ENCODE data around the gene EID1. TPM values are rescaled to one million over a fixed set of nuclear protein-coding genes. Genes with fewer than 3 reads are reported as not detected.

The EID1 gene
- total and polyA plus RNA-seq, 9 donors, result 151 to 256 (median 219) TPM

- Histone ChIP-seq H3K27me3 (no peaks in the 10 kb centered on the region), H3K4me1 (ENCODE audit: insufficient read depth) (no peaks in the 10 kb centered on the region), H3K27ac (no peak overlapping the region), H3K4me3 (no peak overlapping the region), H3K36me3 (no peaks in the 10 kb centered on the region), H3K9me3 (no peaks in the 10 kb centered on the region)
- no peak for DNase-seq
- TF ChIP-seq CTCF (IDR thresholded peaks at IDR 0.05) (no peak), POLR2A (IDR thresholded peaks at IDR 0.05) (no peak), EP300 (IDR thresholded peaks at IDR 0.05) (no peak)
- 93 to 98% (median 97%) methylated on average over 1 of the region's 1 CpG for WGBS, 3 donors
- intact Hi-C loops (cut with DNase I), result loop anchor here in 2 of 4 donors (10.0 kb wide), 2 partner anchors 265 to 1275 kb away; no protein-coding TSS in a partner anchor
These were observed 8.0 kb upstream of the EID1 start for GRCh38 chr15:48869966-48870365.

- no peak for DNase-seq
- no peak for TF ChIP-seq EP300 (IDR thresholded peaks at IDR 0.05)
- TF ChIP-seq POLR2A (IDR thresholded peaks at IDR 0.05), result no peak
- TF ChIP-seq CTCF (IDR thresholded peaks at IDR 0.05), result no peak
- Histone ChIP-seq H3K4me1 (ENCODE audit: insufficient read depth) (no peaks in the 10 kb centered on the region), H3K27me3 (no peaks in the 10 kb centered on the region), H3K27ac (no peak overlapping the region), H3K36me3 (no peaks in the 10 kb centered on the region), H3K4me3 (no peak overlapping the region), H3K9me3 (no peaks in the 10 kb centered on the region)
- intact Hi-C loops (cut with DNase I), result no loop called here
These were observed 6.4 kb upstream of the EID1 start for GRCh38 chr15:48871542-48871941.

- H3K27me3 ChIP-seq, result no peaks in the 10 kb centered on the region
- H3K36me3 ChIP-seq, result no peaks in the 10 kb centered on the region
- H3K4me1 ChIP-seq (ENCODE audit: insufficient read depth), result no peaks in the 10 kb centered on the region
- DNase-seq, result no peak
- 77 to 94% (median 86%) methylated on average over 2 of the region's 2 CpGs for WGBS, 3 donors
- no peak overlapping the region for H3K27ac ChIP-seq
- intact Hi-C loops (cut with DNase I), result no loop called here
- no peaks in the 10 kb centered on the region for H3K9me3 ChIP-seq
- no peak overlapping the region for H3K4me3 ChIP-seq
- TF ChIP-seq CTCF (IDR thresholded peaks at IDR 0.05), result no peak
- TF ChIP-seq POLR2A (IDR thresholded peaks at IDR 0.05), result no peak
- TF ChIP-seq EP300 (IDR thresholded peaks at IDR 0.05), result no peak
These were observed 5.3 kb upstream of the EID1 start for GRCh38 chr15:48872632-48873031.

GRCh38 chr15:48875241-48875960 lies 2.5 kb upstream of the EID1 start:
- Histone ChIP-seq H3K4me3 (no peak overlapping the region), H3K4me1 (ENCODE audit: insufficient read depth) (no peaks in the 10 kb centered on the region), H3K36me3 (no peaks in the 10 kb centered on the region), H3K27me3 (no peaks in the 10 kb centered on the region), H3K9me3 (no peaks in the 10 kb centered on the region), H3K27ac (no peak overlapping the region)
- WGBS, 3 donors, result 61 to 83% (median 73%) methylated on average over 2 of the region's 2 CpGs
- TF ChIP-seq EP300 (IDR thresholded peaks at IDR 0.05) (no peak), POLR2A (IDR thresholded peaks at IDR 0.05) (no peak), CTCF (IDR thresholded peaks at IDR 0.05) (no peak)
- intact Hi-C loops (cut with DNase I), result no loop called here
- DNase-seq, result no peak
